Smooth muscle cell (in vitro differentiated cells): Measurements from ENCODE around the gene TMPRSS6. TPM values are rescaled to one million over a fixed set of nuclear protein-coding genes. Genes with fewer than 3 reads are reported as not detected.

ENCODE experiments used
- DNase-seq: peaks from one replicate; lab custom pipeline; 2025; ENCODE audit not compliant: unreplicated experiment; lab: John Stamatoyannopoulos, UW
- H2AFZ ChIP-seq: fragments of 200-600 bp; sonication (generic); 2 replicates; pipeline ENCODE4 v1.6.0; 2016; ENCODE audit warnings: antibody characterized with exemption, low read depth, mild to moderate bottlenecking
- H3F3A ChIP-seq: fragments of 200-600 bp; sonication (generic); 2 replicates; pipeline ENCODE4 v1.6.0; 2017; ENCODE audit warnings: antibody characterized with exemption, low read depth
- H3K27ac ChIP-seq: fragments of 200-600 bp; sonication (generic); 2 replicates; pipeline ENCODE4 v1.5.1; 2016; ENCODE audit warnings: low read depth, mild to moderate bottlenecking
- H3K27me3 ChIP-seq: fragments of 200-600 bp; sonication (generic); 2 replicates; pipeline ENCODE4 v1.6.1; 2016; ENCODE audit warnings: low read depth, mild to moderate bottlenecking
- H3K36me3 ChIP-seq: fragments of 200-600 bp; sonication (generic); 2 replicates; pipeline ENCODE4 v1.5.1; 2016; ENCODE audit warnings: low read depth
- H3K4me1 ChIP-seq: fragments of 200-600 bp; sonication (generic); 2 replicates; pipeline ENCODE4 v1.5.1; 2016; ENCODE audit warnings: low read depth
- H3K4me2 ChIP-seq: fragments of 200-600 bp; sonication (generic); 2 replicates; pipeline ENCODE4 v1.6.0; 2016; ENCODE audit warnings: mild to moderate bottlenecking
- H3K4me3 ChIP-seq: fragments of 200-600 bp; sonication (generic); 2 replicates; pipeline ENCODE4 v1.5.1; 2016; ENCODE audit warnings: mild to moderate bottlenecking
- H3K79me2 ChIP-seq: fragments of 200-600 bp; sonication (generic); 2 replicates; pipeline ENCODE4 v1.6.0; 2016; ENCODE audit warnings: low read depth, mild to moderate bottlenecking
- H3K9ac ChIP-seq: fragments of 200-600 bp; sonication (generic); 2 replicates; pipeline ENCODE4 v1.6.0; 2016; ENCODE audit warnings: low read depth
- H3K9me3 ChIP-seq: fragments of 200-600 bp; sonication (generic); replicated peaks from 2 replicates; pipeline ENCODE4 v1.5.1; 2016; ENCODE audit warnings: low read depth
- H4K20me1 ChIP-seq: fragments of 200-600 bp; sonication (generic); 2 replicates; pipeline ENCODE4 v1.6.0; 2016; ENCODE audit warnings: low read depth
- CTCF ChIP-seq: fragments of 200-600 bp; sonication (generic); IDR thresholded peaks from 2 replicates; pipeline ENCODE4 v1.5.1; 2017; ENCODE audit warnings: borderline replicate concordance, mild to moderate bottlenecking, antibody characterized with exemption; ENCODE audit not compliant: insufficient read depth, poor library complexity, severe bottlenecking
- WGBS: methylation state at CpG from one replicate; pipeline ENCODE4 v1.1.7; 2016; ENCODE audit warnings: low lambda C conversion rate; 5-methylcytosine and 5-hydroxymethylcytosine counted together
- polyA plus RNA-seq: library from polyadenylated mRNA; unstranded; fragments of >200 nt; fragmentation: Nextera tagmentation; extraction: Ambion mirVana; gene quantifications from 2 replicates; pipeline ENCODE4 v1.2.1, GENCODE V29; 2016
- total RNA-seq: library from RNA; depleted of rRNA; stranded (reverse); fragments of >200 nt; gene quantifications from 2 replicates; pipeline ENCODE4 v1.2.3, GENCODE V29; 2014

TMPRSS6 gene
- total and polyA plus RNA-seq, 2 experiments from 2014 or later = not detected

- no peak overlapping the region for H3K27ac ChIP-seq
- no peaks in the 10 kb centered on the region for H4K20me1 ChIP-seq
- no peaks in the 10 kb centered on the region for H3K36me3 ChIP-seq
- no peaks in the 10 kb centered on the region for H3K9me3 ChIP-seq
- H2AFZ ChIP-seq = no peak overlapping the region
- H3K27me3 ChIP-seq = no peaks in the 10 kb centered on the region
- H3K4me1 ChIP-seq = peaks cover 6% of the 10 kb centered on the region
- DNase-seq = no peak
- 91% methylated on average over 16 of the region's 16 CpGs for WGBS
- H3K9ac ChIP-seq = no peak overlapping the region
- no peak overlapping the region for H3K4me2 ChIP-seq
- TF ChIP-seq CTCF = no peak
- no peak overlapping the region for H3K4me3 ChIP-seq
- no peaks in the 10 kb centered on the region for H3F3A ChIP-seq
- no peaks in the 10 kb centered on the region for H3K79me2 ChIP-seq
These were observed 56.0 kb downstream of the TMPRSS6 start for GRCh38 chr22:37053310-37054055.

GRCh38 chr22:37052386-37053309 is 56.9 kb downstream of the TMPRSS6 start:
- Histone ChIP-seq H3K9ac (peak overlapping the region; percentile 66), H3K9me3 (no peaks in the 10 kb centered on the region), H3F3A (no peaks in the 10 kb centered on the region), H4K20me1 (no peaks in the 10 kb centered on the region), H3K79me2 (no peaks in the 10 kb centered on the region), H3K4me2 (peak overlapping the region; percentile 94), H3K4me3 (peak overlapping the region; percentile 94), H3K4me1 (peaks cover 6% of the 10 kb centered on the region), H3K36me3 (no peaks in the 10 kb centered on the region), H3K27ac (no peak overlapping the region), H2AFZ (no peak overlapping the region), H3K27me3 (no peaks in the 10 kb centered on the region)
- no peak for DNase-seq
- no peak for TF ChIP-seq CTCF
- 81% methylated on average over 24 of the region's 25 CpGs for WGBS

GRCh38 chr22:37051391-37052385 is 57.8 kb downstream of the TMPRSS6 start, which contains the start of gene KCTD17:
Gene KCTD17, plus strand, starts transcription at chr22:37051742. Its CDS starts 19 bp downstream, at chr22:37051761.
- H3K27me3 ChIP-seq = no peaks in the 10 kb centered on the region
- peak within 1 kb of the TSS; percentile 94 for H3K4me3 ChIP-seq
- H3K4me1 ChIP-seq = peaks cover 6% of the 10 kb centered on the region
- no peaks in the 10 kb centered on the region for H3K36me3 ChIP-seq
- no peaks in the 10 kb centered on the region for H4K20me1 ChIP-seq
- H3K79me2 ChIP-seq = no peaks in the 10 kb centered on the region
- H3K9me3 ChIP-seq = no peaks in the 10 kb centered on the region
- H3K9ac ChIP-seq = peak within 1 kb of the TSS; percentile 66
- H3K27ac ChIP-seq = no peak within 1 kb of the TSS
- WGBS = 6% methylated on average over 18 of the region's 89 CpGs
- DNase-seq = peak; percentile 24
- peak within 1 kb of the TSS; percentile 81 for H2AFZ ChIP-seq
- no peaks in the 10 kb centered on the region for H3F3A ChIP-seq
- no peak for TF ChIP-seq CTCF
- peak within 1 kb of the TSS; percentile 94 for H3K4me2 ChIP-seq
